NCI-H2227 treated with DMSO at 0.1 percent for 48 hours (cell line): Measurements from ENCODE around the gene TBXA2R.
"Not testable (repeated sequence)": the region's sequence is repeated elsewhere in the genome, so short reads cannot be mapped to it uniquely, and the experiment has no call there.

Experiments used
- DNase-seq: peaks from one replicate; lab custom pipeline; 2025; lab: John Stamatoyannopoulos, UW

The TBXA2R gene

DNA sequence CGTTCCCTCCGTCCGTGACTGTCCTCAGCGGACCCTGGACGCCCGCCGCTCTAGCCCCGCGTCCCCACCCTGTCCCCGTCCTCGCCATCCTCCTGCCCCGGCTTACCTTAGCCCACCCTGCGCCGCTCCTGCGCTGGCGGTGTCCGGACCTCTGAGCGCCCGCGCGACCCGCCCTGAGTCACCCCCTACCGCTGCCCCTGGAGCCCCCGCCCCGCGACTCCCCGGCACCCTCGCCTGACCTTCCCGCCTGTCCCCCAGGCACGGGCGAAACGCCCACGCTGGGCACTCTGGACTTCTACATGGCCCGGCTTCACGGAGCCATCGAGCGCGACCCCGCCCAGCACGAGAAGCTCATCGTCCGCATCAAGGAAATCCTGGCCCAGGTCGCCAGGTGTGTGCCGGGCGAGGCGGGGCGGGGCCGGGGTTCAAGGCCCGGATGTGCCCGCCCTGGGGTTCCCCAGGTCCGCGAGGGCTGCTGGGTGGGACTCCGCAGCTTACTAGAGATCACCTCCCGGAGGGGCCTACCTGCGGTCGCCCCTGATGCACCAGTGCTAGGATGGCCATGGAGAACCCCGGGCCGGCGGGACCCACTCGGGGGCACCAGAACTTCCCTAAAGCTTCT lies 28.8 kb downstream of the TBXA2R start:
- DNase-seq, result no peak

DNA sequence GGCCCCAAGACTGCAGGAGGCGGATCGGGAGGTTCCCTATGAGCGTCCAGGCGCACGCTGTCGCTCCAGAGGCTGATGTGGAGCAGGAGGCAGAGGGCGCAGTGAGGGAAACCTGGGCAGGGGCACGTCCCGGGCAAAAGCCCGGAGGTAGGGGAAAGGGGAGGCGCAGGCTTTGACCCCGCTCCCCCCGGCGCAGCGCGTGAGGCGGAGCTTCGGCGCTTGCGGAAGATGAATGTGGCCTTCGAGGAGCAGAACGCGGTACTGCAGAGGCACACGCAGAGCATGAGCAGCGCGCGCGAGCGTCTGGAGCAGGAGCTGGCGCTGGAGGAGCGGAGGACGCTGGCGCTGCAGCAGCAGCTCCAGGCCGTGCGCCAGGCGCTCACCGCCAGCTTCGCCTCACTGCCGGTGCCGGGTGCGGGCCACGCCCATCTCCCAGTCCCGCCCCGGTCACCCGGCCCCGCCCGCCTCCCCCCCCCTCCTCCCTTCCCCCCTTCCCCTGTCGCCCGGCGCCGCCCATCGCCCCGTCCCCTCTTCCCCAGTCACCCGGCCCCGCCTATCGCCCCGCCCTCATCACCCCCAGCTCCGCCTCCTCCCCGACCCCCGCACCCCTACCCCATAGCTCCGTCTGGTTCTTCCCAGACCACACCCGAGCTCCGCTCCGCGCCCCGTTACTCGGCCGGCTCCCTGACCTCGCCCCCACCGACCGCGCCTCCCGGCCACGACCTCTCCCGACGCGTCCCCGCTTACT lies 29.8 kb downstream of the TBXA2R start:
- no peak for DNase-seq

DNA sequence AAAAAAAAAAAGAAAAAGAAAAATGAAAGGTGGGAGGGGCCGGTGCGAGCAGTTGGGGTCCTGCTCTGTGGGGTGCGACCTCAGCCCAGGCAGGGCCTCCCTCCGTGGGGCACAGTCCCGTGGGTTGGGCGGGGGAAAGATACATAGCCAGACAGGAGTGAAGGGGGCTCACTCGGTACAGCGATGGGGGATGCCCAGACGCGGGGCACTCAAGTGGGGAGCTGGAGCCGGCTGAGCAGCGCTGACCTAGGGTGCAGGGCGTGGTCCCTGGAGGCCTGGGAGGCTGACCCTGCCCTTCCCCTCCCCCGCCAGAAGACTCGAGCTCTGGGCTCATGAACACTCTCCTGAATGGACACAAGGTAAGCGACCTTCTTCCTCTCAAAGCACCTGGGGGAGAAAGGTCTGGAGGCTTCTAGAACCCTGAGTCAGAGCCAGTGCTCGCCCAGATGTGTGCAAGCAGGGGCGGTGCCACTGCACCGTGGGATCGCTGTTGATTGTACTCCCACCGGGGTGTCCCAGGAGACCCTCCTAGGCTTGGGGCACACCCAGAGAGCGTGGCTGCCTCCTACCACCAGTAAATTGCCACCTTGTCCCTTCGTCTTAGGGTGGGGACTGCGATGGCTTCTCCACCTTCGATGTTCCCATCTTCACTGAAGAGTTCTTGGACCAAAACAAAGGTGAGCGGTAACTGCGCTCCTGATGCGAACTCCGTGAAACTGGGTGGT lies 30.6 kb downstream of the TBXA2R start:
- DNase-seq, result no peak

DNA sequence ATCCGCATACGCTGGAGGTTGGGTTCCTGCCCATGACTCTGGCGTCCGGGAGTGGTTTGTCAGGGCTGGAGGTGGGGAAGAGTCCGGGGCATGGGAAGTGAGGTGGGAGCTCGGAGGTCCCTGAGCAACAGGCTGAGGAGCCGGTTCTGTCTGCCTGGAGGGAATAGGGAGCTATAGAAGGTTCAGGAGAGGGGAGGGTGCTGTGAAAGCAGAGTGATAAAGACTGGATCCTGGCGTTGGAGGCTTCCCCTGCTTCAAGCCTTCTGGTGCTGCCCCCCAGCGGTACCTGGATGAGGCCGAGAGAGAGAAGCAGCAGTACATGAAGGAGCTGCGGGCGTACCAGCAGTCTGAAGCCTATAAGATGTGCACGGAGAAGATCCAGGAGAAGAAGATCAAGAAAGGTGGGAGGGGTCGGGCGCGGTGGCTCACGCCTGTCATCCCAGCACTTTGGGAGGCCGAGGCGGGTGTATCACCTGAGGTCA lies 31.4 kb downstream of the TBXA2R start:
- no peak for DNase-seq

GRCh38 chr19:3573858-3574637 lies 32.6 kb downstream of the TBXA2R start:
- no peak for DNase-seq

- no peak for DNase-seq
Measured at GRCh38 chr19:3573162-3573857, 33.4 kb downstream of the TBXA2R start.

- DNase-seq, result no peak
Measured at GRCh38 chr19:3572855-3573161, 33.9 kb downstream of the TBXA2R start, which contains the start of gene HMG20B. TSS of gene HMG20B (plus strand) at chr19:3572944. CDS start at chr19:3573310, 366 bp downstream.

DNA sequence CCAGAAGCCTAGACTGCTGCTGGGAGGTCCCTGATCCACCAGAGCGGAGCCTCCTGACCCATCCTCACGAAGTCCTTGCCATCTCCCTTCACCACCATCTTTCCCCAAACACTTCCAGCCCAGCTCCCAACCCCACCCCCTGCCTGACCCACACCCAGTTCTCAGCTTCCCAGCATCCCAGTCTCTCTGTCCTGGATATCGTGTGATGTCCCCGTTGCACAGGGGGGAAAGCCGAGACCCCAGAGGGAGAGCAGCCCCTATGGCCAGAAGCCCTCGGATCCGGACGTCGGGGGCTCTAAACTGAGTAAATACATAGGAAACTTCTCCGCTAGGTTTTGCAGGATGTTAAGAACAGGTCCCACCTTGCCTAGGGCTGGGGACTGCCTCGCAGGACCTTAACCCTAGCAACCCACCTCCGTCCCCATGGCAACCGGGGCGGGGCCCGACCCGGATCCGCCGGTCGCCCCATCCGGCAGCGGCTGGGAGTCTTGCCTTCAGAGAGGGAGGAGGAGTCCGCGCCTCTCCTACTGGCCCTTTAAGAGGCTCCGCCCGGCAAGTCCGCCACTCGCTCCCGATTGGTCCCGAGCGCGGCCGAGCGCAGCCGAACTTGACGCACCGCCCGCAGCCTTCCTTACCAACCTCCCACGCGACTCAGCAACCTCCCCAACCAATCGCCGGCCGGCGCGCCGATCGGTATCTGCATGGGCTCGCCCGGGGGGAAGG lies 34.4 kb downstream of the TBXA2R start:
- peak; percentile 95 for DNase-seq

DNA sequence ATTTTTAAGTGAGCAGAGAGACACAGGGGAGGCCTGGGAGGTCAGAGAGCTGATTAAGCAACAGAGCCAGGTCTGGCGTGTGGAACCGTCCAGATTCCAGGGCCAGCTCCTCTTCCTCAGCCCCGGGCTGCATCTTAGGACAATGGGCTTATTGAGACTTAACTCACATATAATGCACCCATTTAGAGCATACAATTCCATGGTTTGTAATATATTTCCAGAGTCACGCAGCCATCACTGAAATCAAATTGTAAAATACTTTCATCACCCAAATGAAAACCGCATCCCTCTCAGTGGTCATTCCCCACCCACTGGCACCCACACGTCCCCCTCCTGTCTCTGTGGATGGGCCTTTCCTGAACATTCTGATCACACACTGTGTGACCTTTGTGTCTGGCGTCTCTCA lies 36.1 kb downstream of the TBXA2R start:
- no peak for DNase-seq

DNA sequence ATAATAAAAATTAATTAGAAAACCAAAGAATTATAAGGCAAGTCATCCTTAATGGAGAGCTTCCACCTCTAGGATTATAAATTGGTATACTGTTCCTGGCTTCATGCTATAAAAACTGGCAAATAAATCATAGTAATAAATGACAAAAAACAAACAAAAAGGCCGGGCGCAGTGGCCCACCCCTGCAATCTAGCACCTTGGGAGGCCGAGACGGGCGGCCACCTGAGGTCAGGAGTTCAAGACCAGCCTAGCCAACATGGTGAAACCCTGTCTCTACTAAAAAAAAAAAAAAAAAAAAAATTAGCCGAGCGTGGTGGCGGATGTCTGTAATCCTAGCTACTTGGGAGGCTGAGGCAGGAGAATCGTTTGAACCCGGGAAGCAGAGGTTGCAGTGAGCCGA lies 36.6 kb downstream of the TBXA2R start:
- not testable (repeated sequence) for DNase-seq

GRCh38 chr19:3565139-3565538 lies 41.5 kb downstream of the TBXA2R start:
- DNase-seq, result no peak

DNA sequence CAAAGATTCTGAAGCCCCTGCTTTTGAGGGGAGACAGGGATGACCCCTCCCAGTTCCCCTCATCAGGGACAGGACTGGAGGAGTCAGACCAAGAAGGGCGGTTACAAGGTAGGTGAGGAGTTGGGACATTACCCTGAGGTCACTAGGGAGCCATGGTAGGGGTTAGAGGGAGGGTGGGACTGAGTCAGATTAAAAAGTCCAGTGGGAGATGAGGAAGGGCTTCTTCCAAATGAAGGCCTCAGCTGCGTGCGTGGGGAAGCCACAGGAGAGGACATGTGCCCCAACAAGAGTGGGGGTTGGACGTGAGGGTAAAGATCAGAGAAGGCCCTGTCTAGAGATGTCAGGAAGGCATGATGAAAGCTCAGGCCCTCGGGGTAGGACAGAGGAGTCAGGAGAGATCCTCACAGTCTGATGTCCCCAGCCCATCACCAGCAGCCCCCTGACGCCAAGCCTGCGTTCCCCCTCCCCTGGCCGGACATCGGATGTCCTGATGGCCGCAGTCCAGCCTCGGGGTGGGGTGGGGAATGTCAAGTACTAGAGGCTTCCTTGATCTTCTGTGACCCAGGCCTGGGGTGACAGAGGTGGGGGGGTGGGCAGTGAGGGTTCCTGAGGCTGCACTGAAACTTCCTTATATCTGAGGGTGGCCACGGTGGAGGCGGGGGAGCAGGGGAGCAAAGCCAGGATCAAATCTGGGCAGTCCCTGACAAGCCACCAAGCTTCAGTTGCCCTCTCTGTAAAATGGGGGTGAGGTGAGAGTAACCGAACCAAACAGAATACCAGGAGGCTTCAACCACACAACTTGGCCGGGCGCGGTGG lies 42.8 kb downstream of the TBXA2R start:
- DNase-seq, result no peak

GRCh38 chr19:3557461-3558248 lies 49.0 kb downstream of the TBXA2R start, which contains the start of gene MFSD12:
TSS of gene MFSD12 (minus strand) at chr19:3557586. CDS start at chr19:3557403, 183 bp downstream.
- peak; percentile 74 for DNase-seq

DNA sequence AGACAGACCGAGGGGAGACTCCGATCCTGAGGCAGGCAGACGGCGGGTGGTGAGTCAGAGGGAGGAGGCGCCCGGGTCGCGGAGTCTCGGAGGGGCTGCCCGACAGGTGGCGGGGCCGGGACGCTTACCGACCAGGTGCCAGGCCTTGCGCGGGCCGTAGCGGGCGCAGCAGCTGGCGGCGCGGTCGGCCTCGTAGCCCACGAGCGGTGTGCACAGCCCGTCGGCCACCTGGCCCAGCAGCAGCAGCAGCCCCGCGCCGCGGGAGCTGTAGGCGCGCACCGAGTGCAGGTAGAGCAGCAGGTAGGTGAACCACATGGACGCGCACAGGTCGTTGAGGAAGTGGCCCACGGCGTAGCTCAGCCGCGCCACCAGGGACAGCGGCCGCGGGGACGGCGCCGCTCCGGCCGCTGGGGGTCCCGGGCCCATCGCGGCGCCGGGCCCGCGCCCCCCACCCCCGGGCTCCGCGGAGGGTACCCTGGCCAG lies 49.7 kb downstream of the TBXA2R start:
- DNase-seq, result no peak

DNA sequence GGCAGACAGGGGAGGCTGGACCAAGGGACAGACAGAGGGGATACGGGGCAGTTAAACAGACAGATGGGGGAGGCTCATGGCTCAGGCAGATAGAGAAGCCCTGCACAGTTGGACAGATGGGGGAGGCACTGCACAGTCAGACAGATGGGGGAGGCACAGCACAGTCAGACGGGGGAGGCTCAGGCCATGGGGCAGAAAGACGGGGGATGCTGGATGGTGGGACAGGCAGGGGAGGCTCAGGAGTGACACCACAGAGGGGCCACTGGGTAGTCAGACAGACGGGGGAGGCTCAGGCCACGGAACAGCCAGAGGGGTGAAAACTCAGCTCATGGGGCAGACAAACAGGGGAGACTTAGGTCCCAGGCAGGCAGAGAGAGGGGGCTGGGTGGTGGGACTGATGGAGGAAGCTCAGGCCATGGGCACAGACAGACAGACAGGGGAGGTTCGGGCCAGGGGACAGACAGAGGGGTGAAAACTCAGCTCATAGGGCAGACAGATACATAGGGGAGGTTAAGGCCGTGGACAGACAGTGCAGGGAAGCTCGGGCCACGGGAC lies 50.2 kb downstream of the TBXA2R start:
- no peak for DNase-seq

GRCh38 chr19:3555653-3556422 lies 50.8 kb downstream of the TBXA2R start:
- no peak for DNase-seq

DNA sequence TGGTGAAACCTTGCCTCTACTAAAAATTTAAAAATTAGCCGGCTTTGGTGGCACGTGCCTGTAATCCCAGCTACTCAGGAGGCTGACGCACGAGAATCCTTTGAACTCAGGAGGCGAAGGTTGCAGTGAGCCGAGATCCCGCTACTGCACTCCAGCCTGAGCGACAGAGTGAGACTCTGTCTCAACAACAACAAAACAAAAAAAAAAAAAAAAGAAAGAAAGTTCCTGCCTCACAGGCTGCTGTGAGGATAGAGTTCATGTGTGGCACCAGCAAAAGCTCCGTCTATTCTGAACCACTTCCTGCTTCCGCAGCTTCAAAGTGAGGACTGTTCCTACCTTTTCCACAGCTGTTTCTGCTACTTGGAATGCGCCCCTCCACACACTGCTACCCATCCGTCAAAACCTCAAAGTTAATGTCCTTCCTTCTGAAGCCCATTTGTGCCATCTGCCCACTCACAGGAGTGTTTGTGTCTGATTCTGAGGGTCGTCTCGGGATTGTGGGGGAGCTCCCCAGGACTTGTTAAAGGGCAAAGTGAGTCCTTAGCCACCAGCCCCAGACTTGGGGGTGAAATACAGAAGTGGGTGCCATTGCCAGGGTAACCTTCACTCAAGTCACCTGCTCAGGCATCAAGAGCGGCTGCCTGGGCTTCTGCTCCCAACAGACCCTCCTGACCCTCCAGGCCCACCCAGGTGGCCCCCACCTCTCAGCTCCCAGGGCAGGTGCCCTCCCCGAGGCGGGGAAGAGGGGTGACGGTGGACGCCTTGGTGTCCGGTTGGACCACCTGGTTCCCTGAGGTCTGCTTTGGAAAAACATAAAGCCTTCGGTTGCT lies 52.2 kb downstream of the TBXA2R start:
- DNase-seq, result no peak
